Vagina (tissue), 2 donors: ENCODE measurements around the gene TEX51.

ENCODE experiments used
- POLR2A ChIP-seq, 2 donors: fragments of 450-650 bp; IDR thresholded peaks; one replicate each; pipeline ENCODE4 v1.6.1; 2017; ENCODE audit warnings: antibody characterized with exemption in 2 of 2, mild to moderate bottlenecking in 2 of 2, moderate library complexity in 2 of 2
- POLR2AphosphoS5 ChIP-seq, 2 donors: sonication (generic); formaldehyde crosslinking; IDR thresholded peaks; one replicate each; pipeline ENCODE4 v1.9.0; 2017; ENCODE audit warnings: antibody characterized with exemption in 2 of 2, mild to moderate bottlenecking in 2 of 2, low read depth in 1 of 2; ENCODE audit not compliant: insufficient read depth in 1 of 2
- TF ChIP-seq, protein P1 (sequence below), 3 experiments: fragments of 450-650 bp in 2 of 3; fragments of 200-600 bp in 1 of 3; sonication (generic) in 1 of 3; IDR thresholded peaks; one replicate each; pipeline ENCODE4 v1.5.1; 2017 to 2019; ENCODE audit warnings: antibody characterized with exemption in 3 of 3, mild to moderate bottlenecking in 2 of 3, moderate library complexity in 2 of 3

DNA sequence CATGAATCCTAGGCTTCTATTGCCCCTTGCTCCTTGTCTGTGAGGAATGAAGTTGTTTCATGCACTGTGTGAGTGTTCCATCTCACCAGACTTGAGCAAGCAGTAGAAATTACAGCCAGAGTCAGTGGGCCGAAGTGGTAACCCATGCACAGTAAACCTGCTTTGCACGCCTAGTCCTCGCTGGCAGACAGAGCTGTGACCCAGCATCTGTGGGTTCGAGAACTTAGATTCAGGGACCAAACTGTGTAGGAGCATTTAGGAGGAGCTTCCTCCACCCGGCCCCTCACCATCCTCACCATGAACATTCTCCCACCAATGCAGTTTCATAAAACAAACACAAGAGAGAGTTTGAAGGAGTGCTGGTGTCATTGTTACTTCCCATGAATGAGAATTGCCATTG, 21.6 kb upstream of the TEX51 start:
- TF ChIP-seq, protein P1, sequence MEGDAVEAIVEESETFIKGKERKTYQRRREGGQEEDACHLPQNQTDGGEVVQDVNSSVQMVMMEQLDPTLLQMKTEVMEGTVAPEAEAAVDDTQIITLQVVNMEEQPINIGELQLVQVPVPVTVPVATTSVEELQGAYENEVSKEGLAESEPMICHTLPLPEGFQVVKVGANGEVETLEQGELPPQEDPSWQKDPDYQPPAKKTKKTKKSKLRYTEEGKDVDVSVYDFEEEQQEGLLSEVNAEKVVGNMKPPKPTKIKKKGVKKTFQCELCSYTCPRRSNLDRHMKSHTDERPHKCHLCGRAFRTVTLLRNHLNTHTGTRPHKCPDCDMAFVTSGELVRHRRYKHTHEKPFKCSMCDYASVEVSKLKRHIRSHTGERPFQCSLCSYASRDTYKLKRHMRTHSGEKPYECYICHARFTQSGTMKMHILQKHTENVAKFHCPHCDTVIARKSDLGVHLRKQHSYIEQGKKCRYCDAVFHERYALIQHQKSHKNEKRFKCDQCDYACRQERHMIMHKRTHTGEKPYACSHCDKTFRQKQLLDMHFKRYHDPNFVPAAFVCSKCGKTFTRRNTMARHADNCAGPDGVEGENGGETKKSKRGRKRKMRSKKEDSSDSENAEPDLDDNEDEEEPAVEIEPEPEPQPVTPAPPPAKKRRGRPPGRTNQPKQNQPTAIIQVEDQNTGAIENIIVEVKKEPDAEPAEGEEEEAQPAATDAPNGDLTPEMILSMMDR (IDR thresholded peaks at IDR 0.05) = no peak
- TF ChIP-seq POLR2AphosphoS5 (IDR thresholded peaks at IDR 0.05; ENCODE audit: insufficient read depth in 1 of 2, low read depth in 1 of 2) (no peak), POLR2A (IDR thresholded peaks at IDR 0.05) (no peak)
